Measurements from ENCODE around the gene RPS6KA3.
"Not testable (repeated sequence)": the region's sequence is repeated elsewhere in the genome, so short reads cannot be mapped to it uniquely, and the experiment has no call there.

RPS6KA3 gene

GRCh38 chrX:20143111-20143510 is 123.6 kb downstream of the RPS6KA3 start:
- DNase-seq (ENCODE audit: low read depth in 2 of 2), result no peak

- DNase-seq (ENCODE audit: low read depth in 2 of 2), result peak; percentile 85 to 96
Observed at GRCh38 chrX:20141281-20142220, 125.2 kb downstream of the RPS6KA3 start, which contains the start of gene EIF1AX. TSS of gene EIF1AX (minus strand) at chrX:20141838. CDS start at chrX:20141640, 198 bp downstream.

GRCh38 chrX:20140420-20140819 is 126.3 kb downstream of the RPS6KA3 start:
- DNase-seq (ENCODE audit: low read depth in 2 of 2), result no peak

- DNase-seq (ENCODE audit: low read depth in 2 of 2), result no peak
Observed at GRCh38 chrX:20139966-20140365, 126.7 kb downstream of the RPS6KA3 start.

- DNase-seq (ENCODE audit: low read depth in 2 of 2), result no peak
Observed at GRCh38 chrX:20135944-20136343, 130.8 kb downstream of the RPS6KA3 start.

GRCh38 chrX:20132666-20133065 is 134.0 kb downstream of the RPS6KA3 start:
- no peak for DNase-seq (ENCODE audit: low read depth in 2 of 2)

- no peak for DNase-seq (ENCODE audit: low read depth in 2 of 2)
Observed at GRCh38 chrX:20130357-20130756, 136.4 kb downstream of the RPS6KA3 start.

GRCh38 chrX:20129547-20129946 is 137.2 kb downstream of the RPS6KA3 start:
- no peak for DNase-seq (ENCODE audit: low read depth in 2 of 2)

GRCh38 chrX:20128670-20129069 is 138.0 kb downstream of the RPS6KA3 start:
- no peak for DNase-seq (ENCODE audit: low read depth in 2 of 2)

GRCh38 chrX:20127440-20127839 is 139.3 kb downstream of the RPS6KA3 start:
- DNase-seq (ENCODE audit: low read depth in 2 of 2), result not testable (repeated sequence)

GRCh38 chrX:20126833-20127232 is 139.9 kb downstream of the RPS6KA3 start:
- DNase-seq (ENCODE audit: low read depth in 2 of 2), result not testable (repeated sequence)

GRCh38 chrX:20124964-20125363 is 141.7 kb downstream of the RPS6KA3 start:
- no peak for DNase-seq (ENCODE audit: low read depth in 2 of 2)

- DNase-seq (ENCODE audit: low read depth in 2 of 2), result no peak
Observed at GRCh38 chrX:20118065-20118824, 148.5 kb downstream of the RPS6KA3 start.

GRCh38 chrX:20116577-20117240 is 150.0 kb downstream of the RPS6KA3 start, which contains the start of gene MAP7D2:
TSS of gene MAP7D2 (minus strand) at chrX:20116907. CDS start at chrX:20116879, 28 bp downstream.
- no peak for DNase-seq (ENCODE audit: low read depth in 2 of 2)

- DNase-seq (ENCODE audit: low read depth in 2 of 2), result no peak
Observed at GRCh38 chrX:20116087-20116576, 150.6 kb downstream of the RPS6KA3 start.

GRCh38 chrX:20112022-20112774 is 154.5 kb downstream of the RPS6KA3 start:
- no peak for DNase-seq (ENCODE audit: low read depth in 2 of 2)

- DNase-seq (ENCODE audit: low read depth in 2 of 2), result no peak
Observed at GRCh38 chrX:20111271-20111670, 155.4 kb downstream of the RPS6KA3 start.

GRCh38 chrX:20101934-20102581 is 164.7 kb downstream of the RPS6KA3 start:
- no peak for DNase-seq (ENCODE audit: low read depth in 2 of 2)

Measured in stimulated activated CD8-positive, alpha-beta memory T cell treated with anti-CD3 and anti-CD28 coated beads, Interleukin-7, amount 100 ng/mL, for 1 hour (primary cell).